DLD1 (cell line): ENCODE results near the gene DALRD3.

Experiments
- in situ Hi-C: cut with HindIII; loops from 2 replicates; pipeline ENCODE4 v1.10.0; 2017; ENCODE audit warnings: low sequenced_read_pairs

Gene DALRD3

GRCh38 chr3:48982686-48983085 is 35.7 kb downstream of the DALRD3 start:
- in situ Hi-C loops: no loop called here

DNA sequence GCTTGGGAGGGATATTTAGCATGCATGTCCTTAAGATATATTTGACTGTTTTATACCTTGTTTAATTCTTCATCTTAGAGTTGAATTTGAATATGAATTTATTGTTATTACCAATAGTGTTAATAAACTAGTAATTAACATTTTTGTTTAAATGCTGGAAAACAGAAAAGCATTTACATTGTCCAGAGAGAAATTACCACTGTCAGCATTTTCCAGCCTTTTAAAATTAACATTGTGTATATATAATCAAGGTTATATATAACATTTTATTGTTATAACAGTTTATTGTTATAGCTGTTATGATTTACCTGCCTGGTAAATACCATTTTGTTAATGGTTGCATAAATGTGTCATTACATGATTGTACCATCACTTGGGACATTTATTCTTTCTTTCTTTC is 36.4 kb downstream of the DALRD3 start:
- in situ Hi-C loops: no loop called here

- in situ Hi-C loops: no loop called here
Measured at GRCh38 chr3:48980295-48980694, 38.1 kb downstream of the DALRD3 start.

DNA sequence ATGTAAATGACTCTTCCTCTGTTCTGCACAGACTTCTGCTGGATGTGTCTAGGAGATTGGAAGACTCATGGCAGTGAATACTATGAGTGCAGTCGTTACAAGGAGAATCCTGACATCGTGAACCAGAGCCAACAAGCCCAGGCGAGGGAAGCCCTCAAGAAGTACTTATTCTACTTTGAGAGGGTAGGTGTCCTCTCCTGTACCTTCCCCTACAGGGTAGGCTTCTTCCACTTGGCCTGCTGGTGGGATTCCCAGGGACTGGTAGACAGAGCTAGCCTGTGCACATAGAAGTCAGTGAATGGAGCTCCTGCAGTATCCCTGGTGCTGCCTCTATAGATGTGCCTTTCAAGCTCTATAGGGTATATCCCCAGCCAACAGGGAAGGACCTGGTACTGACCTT is 38.9 kb downstream of the DALRD3 start:
- in situ Hi-C loops: no loop called here

DNA sequence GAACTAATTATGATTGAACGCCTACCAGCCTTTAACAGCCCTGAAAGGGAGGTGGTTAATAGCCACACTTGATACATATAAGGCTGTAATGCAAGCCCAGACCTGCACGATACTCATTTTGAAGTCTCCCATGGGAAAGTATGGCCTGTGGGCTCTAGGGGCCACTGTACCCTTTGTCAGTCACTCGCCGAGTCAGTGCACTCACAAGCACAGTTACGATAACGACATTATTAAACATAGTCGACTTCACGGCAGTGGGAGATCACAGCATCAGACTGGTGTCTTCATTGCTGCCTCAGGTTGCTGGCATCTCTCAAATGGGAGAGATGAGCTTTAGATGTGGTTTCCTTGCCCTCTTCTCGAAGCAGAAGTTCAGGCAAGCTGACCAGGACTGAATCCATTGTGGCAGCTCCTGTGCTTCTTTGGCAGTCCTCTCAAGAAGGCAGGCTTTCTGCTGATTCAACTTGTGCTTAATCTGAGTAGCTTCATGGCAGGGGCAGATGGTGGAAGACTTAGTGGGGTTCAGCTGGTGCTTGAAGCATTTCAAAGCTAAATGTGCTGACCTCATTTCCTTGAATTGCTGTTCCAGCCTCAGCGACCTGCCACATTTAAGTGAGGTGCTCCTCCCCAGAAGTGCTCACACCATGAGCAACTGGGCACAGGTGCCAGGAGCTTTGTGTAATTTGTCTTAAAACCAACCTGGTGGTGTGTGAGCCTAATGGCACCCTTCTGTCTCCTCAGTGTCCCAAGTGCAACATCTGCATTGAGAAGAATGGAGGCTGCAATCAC is 44.1 kb downstream of the DALRD3 start:
- in situ Hi-C loops: no loop called here

- in situ Hi-C loops: no loop called here
Measured at GRCh38 chr3:48970586-48970985, 47.8 kb downstream of the DALRD3 start.

GRCh38 chr3:48966876-48967361 is 51.5 kb downstream of the DALRD3 start:
- in situ Hi-C loops: no loop called here

DNA sequence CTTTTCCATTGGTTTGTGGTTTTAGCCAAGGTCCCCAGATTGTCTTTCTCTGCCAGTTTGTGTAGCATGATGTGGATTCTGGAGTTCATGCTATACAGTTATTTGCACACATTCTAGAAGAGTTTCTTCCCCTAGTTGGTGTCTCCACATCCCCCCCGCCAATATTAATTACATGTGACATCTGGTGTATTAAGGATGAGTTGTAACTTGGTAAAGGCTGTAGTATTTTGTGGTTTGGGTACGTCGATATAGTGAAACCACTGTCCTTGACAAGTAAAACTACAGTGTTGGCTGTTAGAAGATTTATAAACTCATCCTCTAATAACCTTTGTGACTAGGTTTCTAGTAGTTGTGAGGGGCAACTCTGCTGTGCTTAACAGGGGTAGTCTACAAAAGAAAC is 52.0 kb downstream of the DALRD3 start:
- in situ Hi-C loops: no loop called here
